HL-60 (cell line): ENCODE results near the gene LGALS7B.

Experiments
- DNase-seq, 2 experiments: peaks; one replicate each; pipeline ENCODE4 v3.0.0-alpha.2; 2010 to 2020; ENCODE audit warnings: low read depth in 1 of 2, low spot score in 1 of 2
- H3K27ac ChIP-seq: fragments of 250-450 bp; sonication (Bioruptor Pico); replicated peaks from 2 replicates; pipeline ENCODE4 v1.5.1; 2020; ENCODE audit warnings: mild to moderate bottlenecking, moderate library complexity
- H3K27me3 ChIP-seq: fragments of 250-450 bp; sonication (Bioruptor Pico); 2 replicates; pipeline ENCODE4 v1.5.1; 2021; ENCODE audit warnings: mild to moderate bottlenecking, moderate library complexity; ENCODE audit not compliant: insufficient read depth, poor library complexity, severe bottlenecking
- H3K4me3 ChIP-seq: replicated peaks from 2 replicates; pipeline ENCODE4 v1.5.1; 2011; ENCODE audit warnings: mild to moderate bottlenecking, control low read depth, low read length; ENCODE audit not compliant: insufficient read depth
- CTCF ChIP-seq: IDR thresholded peaks from one replicate; pipeline ENCODE4 v1.5.1; 2011; ENCODE audit warnings: low read length, control low read depth, inconsistent platforms; ENCODE audit not compliant: insufficient read depth
- GABPA ChIP-seq: IDR thresholded peaks from 2 replicates; pipeline ENCODE4 v1.6.1; 2012; ENCODE audit warnings: low read depth
- POLR2AphosphoS5 ChIP-seq: IDR thresholded peaks from 2 replicates; pipeline ENCODE4 v1.6.1; 2012; ENCODE audit warnings: low read depth
- REST ChIP-seq: IDR thresholded peaks from 2 replicates; pipeline ENCODE4 v1.6.1; 2012; ENCODE audit warnings: low read depth; ENCODE audit not compliant: insufficient replicate concordance
- SPI1 ChIP-seq: IDR thresholded peaks from 2 replicates; pipeline ENCODE4 v1.6.1; 2012; ENCODE audit warnings: low read depth, mild to moderate bottlenecking, borderline replicate concordance

Gene LGALS7B

GRCh38 chr19:38742906-38743305 is 46.1 kb upstream of the LGALS7B start:
- Histone ChIP-seq H3K27me3 (no peaks in the 10 kb centered on the region), H3K4me3 (no peak overlapping the region), H3K27ac (no peak overlapping the region)
- no peak for DNase-seq
- TF ChIP-seq SPI1 (no peak), CTCF (no peak), REST (no peak), POLR2AphosphoS5 (no peak), GABPA (no peak)

- Histone ChIP-seq H3K4me3 (no peak overlapping the region), H3K27me3 (no peaks in the 10 kb centered on the region), H3K27ac (no peak overlapping the region)
- DNase-seq, result no peak
- TF ChIP-seq POLR2AphosphoS5 (no peak), CTCF (no peak), GABPA (no peak), SPI1 (no peak), REST (no peak)
Measured at GRCh38 chr19:38743394-38744297, 45.4 kb upstream of the LGALS7B start.

- no peak for TF ChIP-seq POLR2AphosphoS5
- TF ChIP-seq GABPA, result no peak
- no peak for TF ChIP-seq SPI1
- TF ChIP-seq REST, result no peak
- TF ChIP-seq CTCF, result no peak
- Histone ChIP-seq H3K27ac (no peak within 1 kb of the TSS), H3K4me3 (no peak within 1 kb of the TSS), H3K27me3 (no peaks in the 10 kb centered on the region)
- DNase-seq, result no peak
Measured at GRCh38 chr19:38744298-38744681, 44.7 kb upstream of the LGALS7B start, which contains the start of gene CAPN12. TSS of gene CAPN12 (minus strand) at chr19:38744474. CDS start at chr19:38744165, 309 bp downstream.
